Measurements from ENCODE around the gene ZNF853.
"Not testable (repeated sequence)": the region's sequence is repeated elsewhere in the genome, so short reads cannot be mapped to it uniquely, and the experiment has no call there.

ZNF853 gene

DNA sequence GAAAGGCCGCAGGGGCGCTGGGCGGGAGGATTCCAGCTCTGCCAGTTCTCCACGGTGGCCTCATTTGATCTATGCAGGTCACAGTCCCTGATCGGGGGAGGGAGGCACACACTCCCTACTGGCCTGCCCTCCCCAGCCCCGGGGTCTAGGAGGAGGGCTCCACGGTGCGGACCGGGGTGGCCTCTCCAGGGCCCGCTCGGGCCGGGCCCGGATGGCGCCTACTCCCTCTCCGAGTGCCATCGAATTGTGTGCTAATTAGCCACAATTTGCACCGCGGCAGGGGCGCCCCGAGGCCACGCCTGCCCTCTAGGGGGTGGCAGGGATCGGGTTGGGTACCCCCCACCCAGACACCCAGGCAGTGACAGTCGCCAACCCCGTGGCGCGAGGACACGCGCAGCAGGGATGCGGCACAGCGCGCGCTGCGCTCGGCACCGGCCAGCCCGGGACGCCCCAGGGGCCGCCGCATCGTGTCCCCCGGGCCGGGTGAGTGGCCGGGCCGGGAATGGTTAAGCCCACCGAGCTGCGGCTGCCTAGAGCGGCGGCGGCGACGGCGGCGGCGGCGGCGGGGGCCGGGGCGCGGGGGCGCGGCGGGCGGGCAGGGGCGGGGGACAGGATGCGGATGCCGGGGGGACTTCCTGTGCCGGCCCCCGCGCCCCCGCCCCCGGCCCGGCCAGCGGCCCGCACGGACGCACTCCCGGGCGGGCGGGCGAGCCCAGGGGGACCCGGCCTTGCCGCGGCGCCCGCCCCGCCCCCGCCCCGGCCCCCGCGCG is at the start of gene ZNF853:
Gene ZNF853 (plus strand): TSS at position 658 of the 770 bp plus-strand sequence. CDS start 565 bp downstream, outside the sequence.
- DNase-seq = no peak

DNA sequence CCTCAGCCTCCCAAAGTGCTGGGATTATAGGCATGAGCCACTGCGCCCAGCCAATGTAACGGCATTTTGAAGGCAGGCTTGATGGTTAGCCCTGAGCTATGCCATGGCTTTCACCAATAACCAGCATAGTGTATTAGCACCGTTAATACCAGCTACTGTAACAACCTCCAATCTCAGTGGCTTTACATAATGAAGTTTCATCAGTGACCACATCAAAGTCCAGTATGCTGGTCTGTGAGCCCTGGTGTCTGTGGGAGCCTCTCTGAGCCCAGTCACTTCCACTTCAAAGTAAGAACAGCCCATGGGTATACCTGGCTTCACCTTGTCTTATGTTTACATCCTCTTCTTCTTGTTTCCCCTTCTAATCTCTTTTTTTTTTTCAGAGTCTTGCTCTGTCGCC is 49.8 kb upstream of the ZNF853 start:
- no peak for DNase-seq

DNA sequence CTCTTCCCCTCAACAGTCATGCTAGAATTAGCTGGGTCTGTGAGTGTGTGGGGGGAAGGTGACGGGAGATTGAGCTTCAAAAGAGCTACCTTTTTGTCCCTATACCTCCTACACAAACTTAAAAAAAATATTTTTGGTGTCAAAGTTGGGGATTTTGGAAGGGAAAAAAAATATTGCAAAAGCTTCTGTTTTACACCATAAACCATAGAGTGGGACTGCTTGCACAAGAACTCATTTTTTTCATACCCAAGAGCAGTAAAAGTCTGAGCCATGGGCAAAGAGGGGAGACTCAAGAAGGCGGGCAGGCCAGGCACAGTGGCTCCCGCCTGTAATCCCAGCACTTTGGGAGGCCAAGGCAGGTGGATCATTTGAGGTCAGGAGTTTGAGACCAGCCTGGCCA is 47.5 kb upstream of the ZNF853 start:
- no peak for DNase-seq

DNA sequence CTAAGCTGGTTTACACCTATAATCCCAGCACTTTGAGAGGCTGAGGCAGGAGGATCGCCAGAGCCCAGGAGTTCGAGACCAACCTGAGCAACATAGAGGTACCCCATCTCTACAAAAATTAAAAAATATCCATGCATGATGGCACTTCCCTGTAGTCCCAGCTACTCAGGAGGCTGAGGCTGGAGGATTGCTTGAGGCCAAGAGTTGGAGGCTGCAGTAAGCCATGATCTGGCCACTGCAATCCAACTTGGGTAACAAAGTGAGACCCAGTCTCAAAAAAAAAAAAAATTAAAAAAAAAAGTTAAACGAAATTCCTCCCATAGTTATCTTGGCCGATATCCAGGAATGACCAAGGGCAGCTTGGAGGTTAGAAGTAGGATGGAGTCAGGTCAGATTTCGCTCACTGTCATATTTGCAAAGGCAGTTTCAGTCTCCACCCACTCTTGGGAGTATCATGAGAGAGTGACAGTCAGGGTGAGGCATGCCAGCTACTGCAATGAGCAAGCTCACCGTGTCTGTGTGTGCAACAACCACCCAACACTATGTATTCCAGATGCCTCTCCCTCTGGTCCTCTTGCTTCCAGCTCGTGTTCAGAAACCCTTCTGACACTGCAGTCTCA is 44.1 kb upstream of the ZNF853 start:
- DNase-seq = no peak

DNA sequence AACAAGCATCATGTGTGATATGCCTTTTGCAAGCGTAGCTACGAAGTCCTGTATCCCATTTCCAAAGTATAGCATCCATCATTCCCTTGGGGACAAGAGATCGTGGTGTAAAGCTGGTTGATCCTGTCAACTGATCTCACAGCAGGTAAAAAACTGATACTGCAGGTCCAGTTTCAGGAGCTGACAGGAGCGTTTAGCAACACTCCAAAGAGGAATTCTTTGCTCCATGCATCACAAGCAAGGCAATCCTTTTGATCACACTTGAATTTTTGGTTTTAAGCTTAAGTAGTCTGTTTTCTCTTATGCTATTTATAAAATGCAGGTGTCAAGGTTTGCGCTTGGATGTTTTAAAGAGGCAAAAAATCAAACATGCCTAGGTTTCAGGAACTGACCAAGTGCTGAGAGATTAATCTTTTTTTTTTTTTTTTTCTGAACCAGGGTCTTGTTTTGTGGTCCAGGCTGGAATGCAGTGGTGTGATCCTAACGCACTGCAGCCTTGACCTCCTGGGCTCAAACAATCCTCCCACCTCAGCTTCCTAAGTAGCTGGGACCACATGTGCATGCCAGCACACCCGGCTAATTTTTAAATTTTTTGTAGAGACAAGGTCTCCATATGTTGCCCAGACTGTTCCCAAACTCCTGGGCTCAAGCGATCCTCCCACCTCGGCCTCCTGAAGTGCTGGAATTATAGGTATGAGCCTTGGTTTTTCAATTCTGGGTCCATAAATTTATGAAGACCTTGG is 40.0 kb upstream of the ZNF853 start:
- no peak for DNase-seq

DNA sequence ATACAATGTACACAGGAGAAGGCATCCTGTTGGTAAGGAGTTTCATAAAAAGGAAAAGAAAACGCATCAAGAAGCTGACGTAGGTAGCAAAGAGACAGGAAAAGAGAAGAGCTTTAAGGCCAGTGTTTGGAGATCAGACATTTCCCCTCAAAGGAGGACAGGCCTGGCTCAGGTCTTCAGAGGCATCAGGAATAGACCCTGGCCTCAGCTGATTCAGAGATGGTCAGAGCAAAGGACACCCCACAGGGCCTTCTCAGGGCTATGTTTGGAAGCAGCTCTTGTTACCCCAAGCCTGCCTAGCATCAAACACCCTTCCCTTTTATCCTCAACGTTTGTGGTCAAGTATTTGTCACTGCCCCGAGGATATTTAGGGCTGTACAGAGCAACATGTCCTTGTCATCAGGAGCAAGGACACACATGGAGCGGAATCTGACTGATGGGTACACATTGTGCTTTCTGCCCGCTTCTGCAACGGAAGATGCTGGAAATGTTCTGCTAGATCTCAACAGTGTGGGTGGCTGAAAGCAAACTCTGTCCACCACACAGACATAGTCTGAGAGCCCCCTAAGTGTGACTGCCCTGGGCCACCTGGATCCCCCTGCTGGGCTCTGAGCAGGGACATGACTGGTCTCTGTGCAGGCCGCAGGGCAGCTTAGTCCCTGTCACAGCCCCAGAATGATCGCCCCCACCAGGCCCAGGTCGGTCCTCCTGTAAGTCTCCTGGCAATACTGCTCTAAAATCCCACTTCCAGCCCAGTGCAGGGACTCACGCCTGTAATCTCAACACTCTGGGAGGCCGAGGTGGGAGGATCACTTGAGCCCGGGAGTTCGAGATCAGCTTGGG is 39.2 kb upstream of the ZNF853 start:
- peak; percentile 59 for DNase-seq

DNA sequence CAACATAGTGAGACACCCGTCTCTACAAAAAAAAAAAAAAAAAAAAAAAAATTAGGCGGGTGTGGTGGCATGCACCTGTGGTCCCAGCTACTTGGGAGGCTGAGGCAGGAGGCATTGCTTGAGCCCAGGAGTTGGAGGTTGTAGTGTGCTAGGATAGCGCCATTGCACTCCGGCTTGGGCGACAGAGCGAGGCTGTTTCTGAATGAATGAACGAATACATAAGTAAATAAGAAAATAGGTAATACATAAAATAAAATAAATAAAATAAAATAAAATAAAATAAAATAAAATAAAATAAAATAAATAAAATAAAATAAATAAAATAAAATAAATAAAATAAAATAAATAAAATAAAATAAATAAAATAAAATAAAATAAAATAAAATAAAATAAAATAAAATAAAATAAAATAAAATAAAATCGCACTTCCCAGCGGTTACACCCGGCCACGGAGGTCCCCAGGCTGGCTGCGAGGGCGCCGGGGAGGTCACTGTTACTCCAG is 38.5 kb upstream of the ZNF853 start:
- not testable (repeated sequence) for DNase-seq

DNA sequence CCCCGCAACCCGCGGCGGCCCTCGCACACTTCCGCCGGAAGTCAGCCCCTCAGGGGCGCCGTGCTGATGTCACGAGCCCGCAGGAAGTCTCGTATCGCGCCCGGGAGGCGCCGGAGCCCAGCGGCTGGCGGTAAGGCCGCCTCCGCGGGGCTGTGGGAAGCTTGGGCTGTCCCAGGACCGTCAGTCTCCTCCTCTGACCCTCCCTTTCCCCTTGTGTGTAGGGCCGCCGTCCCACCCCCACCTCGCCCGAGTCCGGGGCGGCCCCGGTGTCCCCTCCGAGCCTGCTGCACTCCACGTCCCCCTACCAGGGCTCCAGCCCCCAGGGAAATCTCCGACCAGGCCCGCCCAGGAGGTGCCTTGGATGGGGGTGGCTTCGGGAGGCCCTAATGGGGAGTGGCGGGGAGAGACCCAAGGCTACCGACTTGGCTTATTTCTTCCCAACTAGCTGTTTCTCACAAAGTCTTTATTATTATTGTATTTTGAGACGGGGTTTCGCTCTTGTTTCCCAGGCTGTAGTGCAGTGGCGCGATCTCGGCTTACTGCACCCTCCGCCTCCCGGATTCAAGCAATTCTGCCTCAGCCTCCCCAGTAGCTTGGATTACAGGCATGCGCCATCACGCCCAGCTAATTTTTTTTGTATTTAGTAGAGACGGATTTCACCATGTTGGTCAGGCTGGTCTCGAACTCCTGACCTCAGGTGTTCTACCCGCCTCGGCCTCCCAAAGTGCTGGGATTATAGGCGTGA is 37.9 kb upstream of the ZNF853 start, which contains the start of gene ZDHHC4:
Gene ZDHHC4 (plus strand): TSS at position 86 of the 745 bp plus-strand sequence. CDS start 3,108 bp downstream, outside the sequence.
- DNase-seq = peak; percentile 95

DNA sequence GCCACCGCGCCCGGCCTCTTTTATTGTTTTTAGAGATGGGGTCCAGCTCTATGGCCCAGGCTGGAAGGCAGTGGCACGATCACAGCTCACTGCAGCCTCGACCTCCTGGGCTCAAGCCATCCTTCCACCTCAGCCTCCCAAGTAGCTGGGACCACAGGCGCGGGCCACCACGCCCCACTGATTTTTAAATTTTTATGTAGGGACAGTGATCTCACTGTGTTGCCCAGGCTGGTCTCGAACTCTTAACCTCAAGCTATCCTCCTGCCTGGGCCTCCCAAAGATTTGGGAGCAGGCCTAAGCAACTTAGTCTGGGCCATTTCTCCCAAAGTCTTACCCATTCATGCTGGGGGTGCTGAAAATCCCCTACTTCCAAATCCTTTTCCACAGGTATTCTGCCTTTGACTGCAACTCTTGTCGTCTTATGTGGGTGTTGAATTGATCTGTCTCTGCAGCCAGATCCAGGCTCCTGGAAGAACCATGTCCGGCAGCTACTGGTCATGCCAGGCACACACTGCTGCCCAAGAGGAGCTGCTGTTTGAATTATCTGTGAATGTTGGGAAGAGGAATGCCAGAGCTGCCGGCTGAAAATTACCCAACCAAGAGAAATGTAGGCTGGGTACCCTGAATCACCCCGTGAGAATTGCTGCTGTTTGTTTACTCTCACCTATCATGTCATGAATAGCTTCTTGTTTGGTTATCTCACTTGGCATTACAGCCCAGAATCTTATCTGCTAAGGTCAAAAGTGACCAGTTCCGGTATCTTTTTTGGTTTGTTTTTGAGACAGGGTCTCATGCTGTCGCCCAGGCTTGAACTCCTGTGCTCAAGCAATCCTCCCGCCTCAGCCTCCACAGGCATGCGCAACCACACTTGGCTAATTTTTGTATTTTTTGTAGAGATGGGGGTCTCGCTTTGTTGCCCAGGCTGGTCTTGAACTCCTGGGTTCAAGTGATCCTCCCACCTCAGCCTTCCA is 37.0 kb upstream of the ZNF853 start:
- DNase-seq = no peak

DNA sequence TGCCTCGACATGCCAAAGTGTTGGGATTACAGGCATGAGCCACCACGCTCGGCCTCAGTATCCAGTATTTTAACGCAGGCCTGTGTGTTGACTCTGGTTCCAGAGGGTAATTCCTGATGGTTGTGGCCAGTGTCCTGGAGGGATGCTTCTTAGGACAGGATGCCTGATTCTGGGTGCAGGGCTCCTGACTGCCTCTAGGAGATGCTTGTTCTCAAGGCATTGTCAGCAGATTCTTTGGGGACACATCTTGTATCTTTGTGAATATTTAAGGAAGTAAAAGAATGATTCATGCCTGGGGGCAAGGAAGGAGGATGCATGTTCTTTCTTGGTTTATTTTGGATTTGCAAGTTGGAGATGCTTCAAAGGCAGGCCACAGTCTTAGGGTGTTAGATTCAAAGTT is 36.0 kb upstream of the ZNF853 start:
- DNase-seq = no peak

DNA sequence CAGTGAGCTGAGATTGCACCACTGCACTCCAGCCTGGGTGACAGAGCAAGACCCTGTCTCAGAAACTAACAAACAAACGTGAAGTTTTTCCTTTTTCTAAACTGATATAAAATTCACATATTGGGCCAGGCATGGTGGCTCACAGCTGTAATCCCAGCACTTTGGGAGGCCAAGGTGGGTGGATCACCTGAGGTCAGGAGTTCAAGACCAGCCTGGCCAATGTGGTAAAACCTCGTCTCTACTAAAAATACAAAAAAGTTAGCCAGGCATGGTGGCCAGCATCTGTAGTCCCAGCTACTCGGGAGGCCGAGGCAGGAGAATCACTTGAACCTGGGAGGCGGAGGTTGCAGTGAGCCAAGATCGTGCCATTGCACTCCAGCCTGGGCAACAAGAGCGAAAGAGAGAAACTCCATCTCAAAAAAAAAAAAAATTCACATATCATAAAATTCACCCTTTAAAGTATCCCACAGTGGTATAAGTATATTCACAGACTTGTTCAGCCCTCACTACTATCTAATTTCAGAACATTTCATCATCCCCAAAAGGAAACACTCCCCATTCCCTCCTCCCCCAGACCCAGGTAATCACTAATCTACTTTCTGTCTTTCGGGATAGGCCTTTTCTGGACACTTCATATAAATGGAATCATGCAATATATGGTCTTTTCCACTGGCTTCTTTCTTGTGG is 29.5 kb upstream of the ZNF853 start:
- not testable (repeated sequence) for DNase-seq

DNA sequence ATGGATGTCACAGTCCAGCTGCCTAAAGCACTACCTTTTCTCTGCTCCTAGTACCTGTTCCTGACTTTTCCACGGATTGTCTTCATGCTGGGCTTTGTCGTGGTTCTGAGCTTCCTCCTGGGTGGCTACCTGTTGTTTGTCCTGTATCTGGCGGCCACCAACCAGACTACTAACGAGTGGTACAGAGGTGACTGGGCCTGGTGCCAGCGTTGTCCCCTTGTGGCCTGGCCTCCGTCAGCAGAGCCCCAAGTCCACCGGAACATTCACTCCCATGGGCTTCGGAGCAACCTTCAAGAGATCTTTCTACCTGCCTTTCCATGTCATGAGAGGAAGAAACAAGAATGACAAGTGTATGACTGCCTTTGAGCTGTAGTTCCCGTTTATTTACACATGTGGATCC is 26.8 kb upstream of the ZNF853 start:
- DNase-seq = no peak

DNA sequence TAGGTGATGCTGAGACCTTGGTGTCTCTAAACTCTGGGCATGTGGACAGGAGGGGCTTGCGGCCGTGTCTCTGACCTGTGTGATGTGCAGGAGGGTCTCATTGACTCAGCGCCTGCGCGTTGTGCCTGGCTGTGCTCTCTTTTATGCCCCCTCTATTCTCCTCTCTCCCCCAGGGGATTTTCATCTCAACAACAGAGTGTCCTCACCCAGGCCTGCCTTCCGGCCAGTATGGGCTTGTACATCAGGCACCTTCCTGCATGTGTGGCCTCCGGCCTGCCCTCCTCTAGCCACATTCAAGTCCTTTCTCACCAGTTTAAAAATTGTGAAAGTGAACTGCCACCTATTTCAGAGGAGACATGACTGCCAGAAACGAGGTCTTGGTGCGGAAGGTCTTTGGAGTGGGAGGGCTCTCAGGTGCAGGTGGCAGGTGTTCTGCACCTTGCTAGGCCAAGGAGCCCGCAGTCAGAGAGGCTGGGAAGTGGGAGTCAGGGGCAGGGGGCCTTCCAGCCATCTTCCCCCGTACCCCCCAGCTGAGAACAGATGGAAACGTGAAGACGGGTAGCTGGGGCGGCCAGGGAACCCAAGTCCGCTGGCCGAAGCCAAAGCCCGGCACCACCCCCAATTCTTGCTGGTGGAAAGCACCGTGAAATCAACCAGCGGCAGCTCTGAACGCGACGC is 26.1 kb upstream of the ZNF853 start:
- DNase-seq = no peak

DNA sequence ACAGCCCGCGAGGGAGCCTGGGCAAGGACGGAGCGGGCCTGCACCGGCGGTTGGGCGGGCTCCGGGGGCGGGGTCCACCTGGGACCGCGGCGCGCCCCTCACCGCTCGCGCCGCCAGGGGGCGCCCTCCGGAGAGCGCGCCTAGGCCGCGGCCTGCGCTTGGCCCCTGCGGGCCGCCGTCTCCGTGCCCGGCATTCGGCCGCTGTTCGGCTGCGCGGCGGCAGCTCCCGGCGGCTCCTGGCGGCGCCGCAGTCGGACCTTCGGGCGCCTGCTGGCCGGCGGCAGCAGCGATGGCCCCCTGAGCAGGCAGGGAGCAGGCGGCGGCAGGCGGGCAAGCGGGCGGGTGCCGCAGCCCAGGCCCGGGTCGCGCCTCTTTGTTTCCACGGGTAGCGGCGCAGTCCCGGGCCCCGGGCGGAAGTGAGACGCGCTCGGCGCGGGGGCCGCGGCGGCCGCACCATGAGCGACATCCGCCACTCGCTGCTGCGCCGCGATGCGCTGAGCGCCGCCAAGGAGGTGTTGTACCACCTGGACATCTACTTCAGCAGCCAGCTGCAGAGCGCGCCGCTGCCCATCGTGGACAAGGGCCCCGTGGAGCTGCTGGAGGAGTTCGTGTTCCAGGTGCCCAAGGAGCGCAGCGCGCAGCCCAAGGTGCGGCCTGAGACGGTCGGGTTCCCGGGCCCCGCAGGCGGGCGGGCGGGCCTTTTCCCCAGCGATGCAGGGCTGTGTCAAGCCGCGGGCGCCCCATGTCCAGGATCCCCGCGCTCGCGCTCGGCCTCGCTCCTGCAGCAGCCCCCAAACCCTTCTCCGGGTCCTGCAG is 25.4 kb upstream of the ZNF853 start, which contains the start of gene INTS15:
Gene INTS15 (plus strand): TSS at position 193 of the 816 bp plus-strand sequence. CDS start 263 bp downstream, at position 456.
- DNase-seq = peak; percentile 94

DNA sequence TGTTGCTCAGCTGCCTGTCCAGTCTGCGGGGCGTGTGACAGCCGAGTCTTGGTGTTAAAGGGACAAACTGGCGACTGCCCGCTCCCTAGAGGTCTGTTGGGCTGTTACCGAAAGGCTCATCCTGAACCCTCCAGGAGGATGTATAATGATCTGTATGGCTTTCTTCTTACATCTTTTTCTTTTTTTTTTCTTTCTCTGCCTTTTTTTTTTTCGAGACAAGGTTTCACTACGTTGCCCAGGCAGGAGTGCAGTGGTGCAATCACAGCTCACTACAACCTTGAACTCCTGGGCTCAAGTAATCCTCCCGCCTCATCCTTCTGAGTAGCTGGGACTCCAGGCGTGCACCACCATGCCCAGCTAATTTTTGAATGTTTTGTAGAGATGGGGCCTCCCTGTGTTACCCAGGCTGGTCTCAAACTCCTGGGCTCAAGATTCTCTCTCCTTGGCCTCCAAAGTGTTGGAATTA is 24.7 kb upstream of the ZNF853 start:
- no peak for DNase-seq

DNA sequence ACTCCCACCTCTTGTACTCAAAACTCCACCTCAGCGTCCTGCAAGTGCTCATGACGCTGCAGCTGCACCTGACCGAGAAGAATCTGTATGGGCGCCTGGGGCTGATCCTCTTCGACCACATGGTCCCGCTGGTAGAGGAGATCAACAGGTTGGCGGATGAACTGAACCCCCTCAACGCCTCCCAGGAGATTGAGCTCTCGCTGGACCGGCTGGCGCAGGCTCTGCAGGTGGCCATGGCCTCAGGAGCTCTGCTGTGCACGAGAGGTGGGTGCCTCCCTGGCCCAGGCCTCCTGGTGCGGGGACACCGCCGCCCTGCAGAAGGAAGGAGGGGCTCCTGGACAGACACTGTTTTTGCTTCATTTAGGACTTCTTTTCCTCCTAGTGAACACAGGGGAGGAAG is 15.3 kb upstream of the ZNF853 start:
- no peak for DNase-seq

DNA sequence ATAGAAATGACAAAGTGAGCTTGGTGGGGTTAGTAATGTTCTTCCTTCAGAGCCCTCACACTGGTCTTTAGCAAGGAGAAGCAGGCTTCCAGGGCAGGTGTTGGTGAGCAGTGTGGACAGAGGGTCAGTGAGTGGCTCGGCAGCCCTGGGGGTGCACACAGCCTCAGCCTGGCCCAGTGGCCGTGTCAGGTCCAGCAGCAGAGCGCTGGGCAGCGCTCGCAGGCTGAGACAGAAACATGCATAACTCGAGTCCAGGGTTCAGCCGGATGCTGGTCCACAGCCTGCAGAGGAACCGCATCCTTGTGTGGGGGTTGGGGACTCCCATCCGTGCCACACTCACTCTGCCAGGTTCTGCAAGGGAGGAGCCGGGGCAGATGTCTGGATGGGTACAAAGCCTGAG is 11.0 kb upstream of the ZNF853 start:
- DNase-seq = no peak

Measured in activated CD8-positive, alpha-beta memory T cell treated with anti-CD3 and anti-CD28 coated beads, Interleukin-2, amount 50 U/mL, for 48 hours (primary cell).